ENCODE results near the gene RPS10.

DNA sequence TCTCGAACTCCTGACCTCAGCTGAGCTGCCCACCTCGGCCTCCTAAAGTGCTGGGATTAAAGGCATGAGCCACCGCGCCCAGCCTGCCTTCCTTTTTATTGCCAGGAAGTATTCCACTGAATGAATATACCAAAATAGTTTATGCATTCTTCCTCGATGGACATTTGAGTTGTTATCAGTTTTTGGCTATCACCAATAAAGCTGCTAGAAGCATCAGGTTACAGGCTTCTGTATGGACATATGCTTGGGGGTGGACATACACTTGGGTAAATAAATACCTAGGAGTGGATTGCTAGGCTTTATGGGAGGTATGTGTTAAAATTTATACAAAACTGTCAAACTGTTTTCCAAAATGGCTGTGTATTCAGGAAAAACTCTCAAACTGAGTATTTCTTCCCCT is 10.0 kb upstream of the RPS10 start:
- TF ChIP-seq, protein P1, sequence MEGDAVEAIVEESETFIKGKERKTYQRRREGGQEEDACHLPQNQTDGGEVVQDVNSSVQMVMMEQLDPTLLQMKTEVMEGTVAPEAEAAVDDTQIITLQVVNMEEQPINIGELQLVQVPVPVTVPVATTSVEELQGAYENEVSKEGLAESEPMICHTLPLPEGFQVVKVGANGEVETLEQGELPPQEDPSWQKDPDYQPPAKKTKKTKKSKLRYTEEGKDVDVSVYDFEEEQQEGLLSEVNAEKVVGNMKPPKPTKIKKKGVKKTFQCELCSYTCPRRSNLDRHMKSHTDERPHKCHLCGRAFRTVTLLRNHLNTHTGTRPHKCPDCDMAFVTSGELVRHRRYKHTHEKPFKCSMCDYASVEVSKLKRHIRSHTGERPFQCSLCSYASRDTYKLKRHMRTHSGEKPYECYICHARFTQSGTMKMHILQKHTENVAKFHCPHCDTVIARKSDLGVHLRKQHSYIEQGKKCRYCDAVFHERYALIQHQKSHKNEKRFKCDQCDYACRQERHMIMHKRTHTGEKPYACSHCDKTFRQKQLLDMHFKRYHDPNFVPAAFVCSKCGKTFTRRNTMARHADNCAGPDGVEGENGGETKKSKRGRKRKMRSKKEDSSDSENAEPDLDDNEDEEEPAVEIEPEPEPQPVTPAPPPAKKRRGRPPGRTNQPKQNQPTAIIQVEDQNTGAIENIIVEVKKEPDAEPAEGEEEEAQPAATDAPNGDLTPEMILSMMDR (IDR thresholded peaks at IDR 0.05; ENCODE audit: poor library complexity), result no peak
- TF ChIP-seq EZH2 (IDR thresholded peaks at IDR 0.05; ENCODE audit: borderline replicate concordance) (no peak), EZH2phosphoT487 (IDR thresholded peaks at IDR 0.05; ENCODE audit: low read depth, severe bottlenecking, unreplicated experiment) (no peak)
